ENCODE results near the gene ZNF135.

Gene ZNF135

DNA sequence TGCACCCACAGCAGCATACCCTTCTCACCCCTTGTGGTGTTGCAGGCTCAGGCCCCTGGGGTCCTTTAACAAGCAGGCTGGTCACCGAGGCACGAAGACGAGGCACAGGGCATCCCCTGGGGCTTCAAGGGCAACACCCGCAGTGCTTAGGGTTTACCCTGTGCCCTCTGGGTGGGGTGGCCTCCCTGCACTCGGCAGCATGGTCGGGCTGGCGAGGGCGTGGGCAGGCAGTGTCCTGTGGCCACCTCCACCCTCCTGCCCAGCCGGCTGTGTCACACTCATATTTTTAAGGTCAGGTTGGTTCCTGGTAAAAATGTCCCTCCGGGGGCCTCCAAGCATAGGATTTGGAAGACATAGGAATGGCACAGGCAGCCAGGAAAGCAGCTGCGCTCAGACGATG, 11.4 kb upstream of the ZNF135 start:
- no peak for DNase-seq (ENCODE audit: low spot score)

DNA sequence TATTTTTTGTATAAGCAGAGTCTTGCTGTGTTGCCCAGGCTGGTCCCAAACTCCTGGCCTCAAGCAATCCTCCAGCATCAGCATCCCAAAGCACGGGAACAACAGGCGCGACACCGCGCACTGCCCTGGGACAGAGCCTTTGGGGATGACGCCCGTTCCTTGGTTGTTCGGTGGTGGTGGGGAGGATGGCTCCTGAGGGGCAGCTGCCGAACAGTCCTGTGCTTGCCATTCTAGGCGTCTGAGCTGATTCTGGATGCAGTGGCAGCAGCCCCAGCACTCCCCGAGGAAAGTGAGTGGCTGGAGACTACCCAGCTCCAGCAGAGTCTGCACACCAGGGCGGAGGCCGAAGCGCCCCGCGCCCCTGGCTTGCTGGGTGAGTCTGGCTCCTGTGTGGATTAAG, 6.8 kb upstream of the ZNF135 start:
- DNase-seq (ENCODE audit: low spot score) = no peak

DNA sequence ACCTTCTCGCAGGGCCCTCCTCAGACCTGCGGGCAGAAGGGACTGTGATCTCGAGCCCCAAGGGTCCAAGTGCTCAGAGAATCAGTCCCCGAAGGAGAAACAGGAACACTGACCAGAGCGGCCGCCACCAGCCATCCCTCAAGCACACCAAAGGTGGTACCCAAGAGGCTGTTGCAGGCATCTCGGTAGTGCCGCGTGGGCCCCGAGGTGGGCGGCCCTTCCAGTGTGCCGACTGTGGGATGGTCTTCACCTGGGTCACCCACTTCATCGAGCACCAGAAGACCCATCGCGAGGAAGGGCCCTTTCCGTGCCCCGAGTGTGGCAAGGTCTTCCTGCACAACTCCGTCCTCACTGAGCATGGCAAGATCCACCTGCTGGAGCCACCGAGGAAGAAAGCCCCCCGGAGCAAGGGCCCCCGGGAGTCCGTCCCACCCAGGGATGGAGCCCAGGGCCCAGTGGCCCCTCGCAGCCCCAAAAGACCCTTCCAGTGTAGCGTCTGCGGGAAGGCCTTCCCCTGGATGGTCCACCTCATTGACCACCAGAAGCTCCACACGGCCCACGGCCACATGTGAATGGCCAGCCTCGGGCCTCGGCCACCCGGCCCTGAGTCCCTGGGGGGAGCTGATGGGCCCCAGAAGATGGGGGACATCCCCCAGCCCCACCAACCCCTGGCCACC, 5.5 kb upstream of the ZNF135 start:
- DNase-seq (ENCODE audit: low spot score) = no peak

DNA sequence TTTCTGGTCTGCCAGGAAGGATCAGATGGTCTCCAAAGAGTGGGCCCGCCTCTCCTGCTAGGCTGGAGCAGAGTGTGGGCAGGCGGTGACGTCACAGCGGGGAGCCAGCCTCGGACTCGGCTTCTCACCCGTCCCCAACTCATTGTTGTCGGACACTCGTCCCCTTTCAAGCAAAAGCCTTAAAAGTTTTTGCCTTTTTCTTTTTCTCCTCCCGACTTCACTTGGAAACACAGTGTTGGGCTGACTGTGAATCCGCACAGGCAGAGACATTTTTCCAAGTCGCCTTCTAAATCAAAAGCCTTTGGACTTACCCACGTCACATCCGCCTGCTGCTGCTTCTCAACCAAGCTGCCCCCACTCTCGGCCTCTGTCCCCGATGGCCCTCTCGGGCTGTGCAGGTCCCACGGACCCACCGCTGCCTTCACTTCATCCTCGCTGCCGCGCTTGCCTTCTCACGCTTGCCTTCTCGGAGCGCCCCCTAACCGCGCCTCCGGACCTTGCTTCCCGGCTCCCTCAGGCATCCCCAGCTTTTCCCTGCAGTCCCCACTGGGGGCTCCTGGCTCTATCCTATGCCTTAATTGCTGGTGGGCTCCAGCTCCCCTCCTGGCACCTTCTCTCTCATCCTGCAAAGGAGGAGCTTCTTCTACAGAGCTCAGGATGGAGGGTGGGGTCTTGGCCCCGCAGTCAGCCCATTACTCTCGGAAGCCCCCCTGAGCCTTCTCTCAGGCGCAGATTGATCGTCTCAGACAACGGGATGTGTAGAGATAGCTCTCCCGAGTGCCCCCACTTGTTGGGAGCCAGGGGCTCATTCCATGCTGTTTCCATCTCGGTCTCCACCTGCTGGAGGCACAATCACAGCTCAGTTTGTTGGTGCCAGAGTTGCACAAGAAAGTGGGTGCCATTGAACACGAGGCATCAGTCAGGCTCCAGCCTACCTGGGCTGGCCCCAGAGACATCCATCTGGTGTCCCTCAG, 3.9 kb upstream of the ZNF135 start:
- DNase-seq (ENCODE audit: low spot score) = peak; percentile 21

DNA sequence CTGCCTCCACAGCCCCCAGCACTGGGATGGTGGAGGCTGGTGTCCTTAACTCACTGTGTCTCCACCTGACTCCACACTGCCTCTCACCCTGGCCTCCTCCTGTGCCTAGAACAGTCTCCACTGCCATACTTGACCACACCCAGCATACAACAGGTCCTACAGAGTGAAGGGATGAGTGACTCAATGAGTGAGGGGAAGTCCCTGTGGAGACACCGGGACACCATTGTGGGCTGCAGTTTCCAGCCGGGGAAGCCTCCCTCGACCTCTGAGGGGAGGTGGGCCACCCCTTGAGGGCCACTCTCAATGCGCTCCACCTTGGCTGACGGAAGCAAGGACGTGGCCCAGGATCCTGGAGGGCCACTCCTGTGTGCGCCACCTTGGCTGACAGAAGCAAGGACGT, 2.8 kb upstream of the ZNF135 start:
- DNase-seq (ENCODE audit: low spot score) = no peak

DNA sequence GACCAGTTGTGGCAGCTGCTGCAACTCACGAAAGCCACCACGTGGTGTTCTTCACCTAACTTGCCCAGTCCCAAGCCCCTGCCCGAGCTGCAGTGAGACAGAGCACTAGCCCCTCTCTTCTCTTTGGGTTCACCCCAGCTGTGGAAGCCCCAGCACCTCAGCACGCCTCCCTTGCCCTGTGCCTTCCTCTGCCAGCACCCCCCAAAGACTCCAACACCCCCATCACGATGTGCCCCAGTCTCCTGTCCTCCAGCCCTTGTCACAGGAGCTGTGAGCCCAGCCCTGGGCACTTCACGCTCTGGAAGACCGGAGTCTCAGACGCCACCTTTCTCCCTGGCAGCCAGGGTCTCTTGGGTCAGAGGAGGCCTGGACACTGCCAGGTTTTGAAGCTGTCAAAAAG, 2.2 kb upstream of the ZNF135 start:
- no peak for DNase-seq (ENCODE audit: low spot score)

DNA sequence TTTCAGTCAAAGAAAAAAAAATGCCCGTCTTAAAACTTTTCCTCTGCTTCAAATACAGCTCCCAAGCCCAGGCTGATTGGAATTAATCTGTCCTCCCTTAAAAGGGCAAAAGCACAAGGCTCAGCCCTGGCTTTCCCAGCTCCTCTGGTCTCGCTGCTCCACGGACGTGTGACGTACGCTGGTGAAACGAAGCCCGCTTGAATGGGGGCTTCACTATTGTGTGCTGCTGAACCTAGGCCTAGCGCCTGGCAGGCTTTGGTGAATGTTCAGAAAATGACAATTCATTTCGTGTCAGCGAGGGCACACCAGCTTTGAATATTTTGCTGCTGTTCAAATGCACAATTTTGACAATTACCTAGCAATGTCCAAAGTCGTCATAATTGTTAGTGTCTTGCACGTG, 615 bp upstream of the ZNF135 start:
- no peak for DNase-seq (ENCODE audit: low spot score)

DNA sequence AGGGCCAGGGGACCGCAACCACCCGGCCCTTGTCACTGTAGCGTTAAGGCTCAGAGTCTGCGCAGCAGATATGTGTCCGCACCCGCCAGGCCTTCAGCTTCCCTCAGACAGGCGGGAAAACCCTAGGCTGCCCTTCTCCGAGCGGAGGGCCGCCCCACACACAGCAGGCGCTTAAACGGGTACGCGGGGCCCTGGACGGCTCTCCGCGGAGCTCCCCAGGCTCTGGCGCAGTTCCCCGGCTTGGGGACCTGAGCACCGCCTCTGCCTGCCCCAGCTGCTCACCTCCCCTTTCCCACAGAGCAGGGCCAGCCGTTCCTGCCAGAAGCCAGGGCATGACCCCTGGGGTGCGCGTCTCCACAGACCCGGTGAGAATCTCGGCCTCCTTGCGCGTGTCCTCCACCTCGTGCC, 593 bp downstream of the ZNF135 start:
- DNase-seq (ENCODE audit: low spot score) = no peak

DNA sequence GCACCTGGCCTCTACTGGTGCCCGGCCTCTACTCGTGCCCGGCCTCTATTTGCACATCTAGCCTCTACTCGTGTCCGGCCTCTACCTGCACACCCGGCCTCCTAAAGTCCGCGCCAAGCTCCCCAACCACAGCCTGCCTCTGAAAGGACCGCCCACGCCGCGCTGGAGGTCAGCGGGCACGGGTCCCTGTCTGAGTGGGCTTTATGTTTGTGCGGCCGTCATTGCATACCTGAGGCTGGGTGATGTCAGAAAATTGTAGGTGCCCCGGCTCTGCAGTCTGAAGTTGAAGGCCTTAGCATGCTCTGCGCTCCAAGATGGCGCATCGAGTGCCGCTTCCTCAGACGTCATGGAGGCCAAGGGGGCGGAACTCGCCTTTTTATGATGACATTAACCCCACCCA, 1.1 kb downstream of the ZNF135 start:
- no peak for DNase-seq (ENCODE audit: low spot score)

DNA sequence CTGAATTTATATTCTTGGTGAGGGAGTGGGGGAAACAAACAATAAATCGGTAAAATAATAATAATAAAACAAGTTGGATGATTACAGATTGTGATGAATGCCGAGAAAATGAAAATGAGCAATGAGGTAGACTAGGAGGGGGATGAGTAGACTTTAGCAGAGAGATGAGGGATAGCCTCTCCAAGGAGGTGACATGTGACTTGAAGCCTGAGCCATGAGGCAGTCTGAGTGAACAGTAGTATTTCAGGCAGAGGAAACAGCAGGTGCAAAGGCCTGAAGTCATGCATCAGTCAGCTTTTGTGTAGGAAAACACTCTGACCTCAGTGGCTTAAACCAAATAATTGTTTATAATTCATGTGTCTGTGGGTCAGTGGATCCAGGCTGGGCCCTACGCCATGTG, 4.6 kb downstream of the ZNF135 start:
- DNase-seq (ENCODE audit: low spot score) = no peak

DNA sequence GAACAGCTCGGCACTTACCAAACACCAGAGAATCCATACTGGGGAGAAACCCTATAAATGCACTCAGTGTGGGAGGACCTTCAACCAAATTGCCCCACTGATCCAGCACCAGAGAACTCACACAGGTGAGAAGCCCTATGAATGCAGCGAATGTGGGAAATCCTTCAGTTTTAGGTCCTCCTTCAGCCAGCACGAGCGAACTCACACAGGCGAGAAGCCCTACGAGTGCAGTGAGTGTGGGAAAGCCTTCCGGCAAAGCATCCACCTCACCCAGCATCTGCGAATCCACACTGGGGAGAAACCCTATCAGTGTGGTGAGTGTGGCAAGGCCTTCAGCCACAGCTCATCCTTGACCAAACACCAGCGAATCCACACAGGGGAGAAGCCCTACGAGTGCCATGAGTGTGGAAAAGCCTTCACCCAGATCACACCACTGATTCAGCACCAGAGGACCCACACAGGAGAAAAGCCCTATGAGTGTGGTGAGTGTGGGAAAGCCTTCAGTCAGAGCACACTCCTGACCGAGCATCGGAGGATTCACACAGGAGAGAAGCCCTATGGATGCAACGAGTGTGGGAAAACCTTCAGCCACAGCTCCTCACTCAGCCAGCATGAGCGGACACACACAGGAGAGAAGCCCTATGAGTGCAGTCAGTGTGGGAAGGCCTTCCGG, 8.3 kb downstream of the ZNF135 start:
- no peak for DNase-seq (ENCODE audit: low spot score)

DNA sequence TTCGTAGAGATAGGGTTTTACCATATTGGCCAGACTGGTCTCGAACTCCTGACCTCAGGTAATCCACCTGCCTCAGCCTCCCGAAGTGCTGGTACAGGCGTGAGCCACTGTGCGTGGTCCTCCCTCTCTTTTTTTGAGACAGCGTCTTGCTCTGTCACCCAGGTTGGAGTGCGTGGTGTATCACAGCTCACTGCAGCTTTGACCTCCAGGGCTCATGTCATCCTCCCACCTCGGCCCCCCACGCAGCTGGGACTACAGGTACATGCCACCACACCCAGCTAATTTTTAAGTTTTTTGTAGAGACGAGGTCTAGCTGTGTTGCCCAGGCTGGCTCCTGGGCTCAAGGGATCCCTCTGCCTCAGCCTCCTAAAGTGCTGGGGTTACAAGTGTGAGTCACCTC, 20.7 kb downstream of the ZNF135 start:
- no peak for DNase-seq (ENCODE audit: low spot score)

DNA sequence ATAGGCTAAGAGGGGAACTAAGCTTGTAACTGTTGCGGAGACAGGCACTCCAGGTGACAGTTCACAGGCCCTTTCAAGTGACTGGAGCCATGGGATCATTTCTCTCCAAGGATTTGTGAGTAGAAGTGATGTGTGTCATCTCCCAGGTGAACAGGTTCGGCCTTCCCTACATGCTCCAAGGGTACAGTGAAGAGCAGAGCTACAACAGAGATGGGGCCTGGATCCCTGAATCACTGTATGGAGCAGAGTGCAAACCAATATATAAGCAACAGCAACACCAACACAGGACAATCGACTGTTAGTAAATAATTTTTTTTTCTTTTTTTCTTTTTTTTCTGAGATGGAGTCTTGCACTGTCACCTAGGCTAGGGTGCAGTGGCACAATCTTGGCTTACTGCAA, 23.9 kb downstream of the ZNF135 start:
- DNase-seq (ENCODE audit: low spot score) = no peak

DNA sequence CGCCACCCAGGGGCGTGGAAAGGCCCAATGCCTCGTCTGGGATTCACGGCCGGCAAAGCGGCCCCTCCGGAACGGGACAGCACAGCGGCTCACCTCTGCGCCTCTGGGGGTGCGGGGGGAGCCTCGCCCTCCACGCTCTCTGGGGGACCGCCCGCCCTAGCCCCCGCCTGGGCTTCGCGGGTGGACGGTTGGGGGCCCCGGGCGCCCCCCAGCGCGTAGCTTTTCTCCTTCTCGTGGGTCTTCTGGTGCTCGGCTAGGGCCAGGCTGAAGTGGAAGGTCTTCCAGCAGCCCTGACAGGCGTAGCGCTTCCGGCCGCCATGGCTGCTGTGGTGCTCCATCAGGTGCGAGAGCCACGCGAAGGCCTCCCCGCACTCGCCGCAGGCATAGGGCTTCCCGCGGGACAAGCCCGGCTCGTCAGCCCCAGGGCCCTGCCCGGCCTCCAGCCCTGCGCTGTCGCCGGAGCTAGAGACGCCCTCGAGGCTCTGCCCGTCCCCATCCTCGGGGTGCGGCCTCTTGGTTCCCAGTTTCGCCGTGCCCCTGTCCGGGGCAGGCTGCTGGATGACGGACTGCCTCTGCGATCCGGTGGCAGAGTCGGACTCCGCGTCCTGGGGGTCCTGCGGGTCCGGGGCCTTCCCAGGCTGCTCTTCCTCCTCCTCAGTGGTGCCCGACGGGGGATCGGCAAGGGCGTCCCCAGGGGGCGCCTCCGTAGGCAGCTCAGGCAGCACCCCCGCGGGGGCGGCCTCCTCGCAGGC, 25.7 kb downstream of the ZNF135 start:
- DNase-seq (ENCODE audit: low spot score) = no peak

DNA sequence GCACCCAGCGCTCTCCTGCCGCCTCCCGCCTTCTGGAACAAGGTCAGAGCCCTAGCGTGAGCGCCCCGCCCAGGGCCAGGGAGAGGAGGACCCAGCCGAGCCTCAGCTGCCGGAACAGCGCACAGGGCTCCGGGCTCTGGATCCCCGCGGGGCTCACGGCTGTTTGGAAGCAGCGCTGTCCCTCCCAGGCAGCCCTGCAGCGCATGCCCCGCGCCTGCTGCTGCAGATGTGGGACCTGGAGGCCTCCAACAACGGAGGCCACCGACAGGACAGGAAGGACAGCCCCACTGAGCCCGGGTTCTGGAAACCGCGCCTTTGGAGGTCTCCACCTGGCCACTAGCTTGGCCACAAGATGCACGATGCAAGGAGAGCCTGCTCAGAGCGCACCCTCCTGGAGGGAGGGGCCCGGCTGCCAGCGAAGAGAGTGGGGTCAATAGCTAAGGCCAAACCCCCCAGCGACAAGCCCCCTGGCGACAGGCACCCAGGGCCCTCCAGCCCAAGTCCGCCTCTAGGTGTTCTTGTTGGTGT, 26.3 kb downstream of the ZNF135 start:
- no peak for DNase-seq (ENCODE audit: low spot score)

DNA sequence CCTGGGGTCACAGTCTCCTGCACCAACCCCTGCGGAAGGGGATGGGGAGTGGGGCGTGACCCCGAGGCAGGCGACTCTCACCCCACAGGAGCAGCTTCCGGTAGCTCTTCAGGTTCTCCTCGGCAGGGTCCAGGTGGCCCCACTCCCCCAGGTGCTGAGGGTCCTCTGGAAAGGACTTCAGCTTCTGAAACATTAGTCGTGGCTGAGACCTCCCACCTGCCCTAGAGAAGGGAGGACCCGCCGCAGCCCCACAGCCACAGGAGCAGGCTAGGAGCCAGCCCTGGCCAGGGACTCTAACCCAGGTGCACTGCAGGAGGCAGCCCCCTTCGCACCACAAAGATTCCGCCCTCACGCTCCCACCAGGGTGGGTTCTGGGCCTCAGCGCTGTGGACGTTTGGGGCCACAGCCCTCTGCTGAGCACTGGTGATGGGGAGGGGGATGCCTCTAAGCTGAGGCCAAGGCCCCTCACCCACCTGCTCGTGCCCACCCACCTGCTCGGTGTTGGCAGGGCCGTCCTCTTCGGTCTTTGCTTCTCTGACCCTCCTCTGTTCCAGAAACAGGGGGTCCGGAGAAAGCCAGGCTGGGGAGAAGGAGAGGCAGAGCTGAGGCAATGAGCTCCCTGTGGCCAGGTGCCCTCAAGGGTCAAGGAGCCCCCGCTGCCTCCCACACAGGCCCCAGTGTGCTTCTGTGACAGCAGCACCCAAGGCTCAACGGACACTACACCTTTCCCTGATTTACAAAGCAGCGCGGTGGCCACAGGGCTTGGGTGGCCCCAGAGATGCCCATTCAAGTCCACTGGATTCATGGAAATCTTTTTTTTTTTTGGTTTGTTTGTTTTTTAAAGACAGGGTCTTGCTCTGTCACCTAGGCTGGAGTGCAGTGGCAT, 28.0 kb downstream of the ZNF135 start:
- no peak for DNase-seq (ENCODE audit: low spot score)

DNA sequence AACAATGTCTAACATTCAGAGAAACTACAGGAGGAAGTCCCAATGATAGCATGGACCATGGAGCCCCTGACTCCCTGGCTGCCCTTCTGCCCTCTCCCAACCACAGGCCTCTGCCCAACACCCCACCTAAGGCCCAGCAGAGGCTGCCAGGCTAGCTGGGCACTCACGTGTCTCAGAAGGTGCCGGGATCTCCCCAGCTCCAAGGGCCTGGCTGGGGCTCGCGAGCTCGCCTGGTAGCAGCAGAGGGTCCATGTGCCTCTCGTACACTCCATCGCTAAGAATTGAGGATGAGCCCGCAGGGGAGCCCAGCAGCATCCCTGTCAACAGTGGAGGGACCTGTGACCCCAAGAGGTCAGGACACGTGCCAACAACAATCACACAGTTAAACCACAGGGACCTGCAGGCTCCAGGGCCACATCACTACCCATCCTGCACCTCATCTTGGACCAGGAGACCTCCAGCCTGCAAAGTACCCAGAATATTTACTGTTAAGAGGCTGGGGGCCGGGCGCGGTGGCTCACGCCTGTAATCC, 29.5 kb downstream of the ZNF135 start:
- no peak for DNase-seq (ENCODE audit: low spot score)

DNA sequence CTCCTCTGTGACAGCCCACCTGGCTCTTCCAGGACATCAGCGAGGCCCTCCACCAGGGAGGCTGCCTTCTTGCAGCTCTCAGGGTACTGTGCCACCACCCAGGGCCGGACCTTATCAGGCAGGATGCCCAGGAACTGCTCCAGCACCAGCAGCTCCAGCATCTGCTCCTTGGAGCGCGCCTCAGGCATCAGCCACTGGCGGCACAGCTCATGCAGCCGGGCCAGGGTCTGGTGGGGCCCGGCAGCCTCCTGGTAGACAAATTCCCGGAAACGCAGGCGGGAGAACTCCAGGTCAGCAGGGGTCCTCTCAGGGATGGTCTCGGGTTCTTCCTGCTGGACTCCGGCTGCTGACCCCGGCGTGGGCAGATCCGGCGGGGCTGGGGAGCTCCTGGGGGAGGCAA, 30.8 kb downstream of the ZNF135 start:
- DNase-seq (ENCODE audit: low spot score) = no peak

DNA sequence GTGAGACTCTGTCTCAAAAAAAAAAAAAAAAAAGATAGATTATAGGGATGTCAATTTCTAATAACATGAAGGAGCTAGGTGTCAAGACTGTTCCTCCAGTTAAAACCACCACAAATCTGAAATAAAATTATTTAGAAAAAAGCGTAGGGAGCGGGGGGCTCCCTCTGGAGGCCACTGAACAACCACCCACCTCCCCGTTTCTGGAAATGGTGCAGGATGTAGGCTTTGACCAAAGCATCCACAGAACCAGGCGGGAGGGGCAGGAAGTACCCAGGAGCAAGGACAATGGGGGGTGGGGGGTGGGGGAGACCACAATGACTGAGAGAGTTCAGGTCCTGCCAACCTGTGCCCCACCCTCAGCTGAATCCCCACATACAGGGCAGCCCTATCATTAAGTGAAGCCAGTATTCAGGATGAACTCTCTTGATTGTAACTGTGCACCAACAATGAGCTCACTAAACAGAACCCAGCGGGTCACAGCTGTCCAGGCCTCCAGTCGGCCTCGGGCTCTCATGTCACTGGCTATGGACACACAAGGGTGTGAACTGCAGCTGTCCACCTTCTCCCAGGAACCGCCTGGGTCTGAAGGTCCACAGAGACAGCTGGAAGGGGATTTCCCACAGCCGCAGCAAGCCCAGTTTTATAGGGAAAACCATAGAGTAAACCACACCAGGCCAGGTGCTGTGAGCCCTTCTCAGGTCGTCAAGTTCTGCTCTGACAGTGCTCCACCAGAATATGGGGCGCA, 32.3 kb downstream of the ZNF135 start:
- DNase-seq (ENCODE audit: low spot score) = no peak

DNA sequence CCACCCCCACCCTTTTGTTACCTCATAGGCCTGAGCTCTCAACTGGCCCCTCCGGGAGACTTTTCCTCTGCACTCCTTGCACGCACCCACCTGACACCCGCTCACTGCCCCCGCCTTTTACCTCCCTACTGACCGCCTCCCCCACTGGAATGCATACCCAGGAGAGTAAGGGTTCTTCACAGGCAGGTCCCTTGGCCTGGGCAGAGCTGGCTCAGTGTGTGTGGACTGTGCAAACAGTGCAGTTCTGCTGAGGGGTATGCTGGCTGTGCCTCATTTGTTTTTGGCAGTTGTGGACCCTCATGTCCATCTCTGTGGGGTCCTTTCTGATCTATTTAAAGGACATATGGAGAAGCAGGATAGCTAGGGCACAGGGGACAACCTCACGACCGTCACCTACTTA, 34.0 kb downstream of the ZNF135 start:
- no peak for DNase-seq (ENCODE audit: low spot score)
